IPS DF 6.9 (cell line): ENCODE results near the gene MACF1.

ENCODE experiments used
- DNase-seq: peaks from one replicate; pipeline ENCODE4 v3.0.0-alpha.2; 2013; ENCODE audit warnings: low read depth, low spot score
- H3K27ac ChIP-seq: one replicate; pipeline ENCODE4 v1.5.1; 2013; ENCODE audit warnings: low read length, control low read depth
- H3K27me3 ChIP-seq: 2 replicates; pipeline ENCODE4 v1.6.1; 2013; ENCODE audit warnings: mild to moderate bottlenecking, low read length; ENCODE audit not compliant: control insufficient read depth, insufficient read depth
- H3K36me3 ChIP-seq: 2 replicates; pipeline ENCODE4 v1.6.1; 2013; ENCODE audit warnings: low read length; ENCODE audit not compliant: control insufficient read depth, insufficient read depth
- H3K4me1 ChIP-seq: 2 replicates; pipeline ENCODE4 v1.6.1; 2013; ENCODE audit warnings: low read length; ENCODE audit not compliant: control insufficient read depth, insufficient read depth
- H3K4me3 ChIP-seq: 2 replicates; pipeline ENCODE4 v1.5.1; 2013; ENCODE audit warnings: mild to moderate bottlenecking, low read length
- H3K9me3 ChIP-seq: 2 replicates; pipeline ENCODE4 v1.6.1; 2013; ENCODE audit warnings: low read length, inconsistent platforms; ENCODE audit not compliant: control insufficient read depth, insufficient read depth
- WGBS: extraction: QIAGEN DNeasy Blood & Tissue Kit; methylation state at CpG from one replicate; pipeline ENCODE4 v1.1.7; 2013; ENCODE audit warnings: mixed read lengths, missing lambda C conversion rate; ENCODE audit not compliant: insufficient read length, insufficient coverage; 5-methylcytosine and 5-hydroxymethylcytosine counted together

MACF1 gene

GRCh38 chr1:39391691-39392679, 187.5 kb downstream of the MACF1 start:
- DNase-seq = no peak
- H3K36me3 ChIP-seq = peaks cover 10% of the 10 kb centered on the region; the same call in 1 of the 2 replicates
- no peak overlapping the region for H3K27ac ChIP-seq
- WGBS = no CpG with 5 or more reads among the region's 5 CpGs
- H3K27me3 ChIP-seq = no peaks in the 10 kb centered on the region
- peaks cover 3% of the 10 kb centered on the region for H3K4me1 ChIP-seq
- H3K4me3 ChIP-seq = no peak overlapping the region
- H3K9me3 ChIP-seq = no peaks in the 10 kb centered on the region

- Histone ChIP-seq H3K4me3 (no peak overlapping the region), H3K27ac (no peak overlapping the region)
- no CpG with 5 or more reads among the region's 4 CpGs for WGBS
Observed at GRCh38 chr1:39392851-39393573, 188.5 kb downstream of the MACF1 start.

GRCh38 chr1:39393645-39394044, 189.2 kb downstream of the MACF1 start:
- Histone ChIP-seq H3K4me1 (peaks cover 4% of the 10 kb centered on the region), H3K36me3 (peaks cover 2% of the 10 kb centered on the region; the same call in 1 of the 2 replicates), H3K27ac (no peak overlapping the region)

More at GRCh38 chr1:39392851-39393573, 188.5 kb downstream of the MACF1 start:
- Histone ChIP-seq H3K36me3 (peaks cover 5% of the 10 kb centered on the region; the same call in 1 of the 2 replicates), H3K9me3 (no peaks in the 10 kb centered on the region), H3K27me3 (no peaks in the 10 kb centered on the region), H3K4me1 (peaks cover 3% of the 10 kb centered on the region)
- DNase-seq = no peak

DNA sequence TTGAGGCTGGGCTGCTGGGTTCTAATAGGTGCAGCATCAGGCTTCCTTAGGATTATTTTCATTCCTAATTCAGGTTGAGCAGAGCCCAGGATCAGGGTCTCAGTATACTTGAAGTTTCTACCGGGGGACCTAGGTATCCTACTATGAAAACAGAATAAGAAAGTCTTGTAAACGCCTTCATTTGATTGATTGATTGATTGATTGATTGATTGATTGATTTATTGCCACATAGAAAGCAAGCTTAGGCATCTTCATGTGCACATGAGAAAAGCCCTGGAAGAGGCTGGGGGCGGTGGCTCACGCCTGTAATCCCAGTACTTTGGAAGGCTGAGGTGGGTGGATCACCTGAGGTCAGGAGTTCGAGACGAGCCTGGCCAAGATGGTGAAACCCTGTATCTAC, 189.6 kb downstream of the MACF1 start:
- Histone ChIP-seq H3K36me3 (peaks cover 2% of the 10 kb centered on the region; the same call in 1 of the 2 replicates), H3K4me3 (no peak overlapping the region), H3K27ac (no peak overlapping the region), H3K27me3 (no peaks in the 10 kb centered on the region), H3K9me3 (no peaks in the 10 kb centered on the region), H3K4me1 (peaks cover 4% of the 10 kb centered on the region)
- DNase-seq = no peak
- no CpG with 5 or more reads among the region's 6 CpGs for WGBS

More at GRCh38 chr1:39393645-39394044, 189.2 kb downstream of the MACF1 start:
- no peaks in the 10 kb centered on the region for H3K27me3 ChIP-seq
- no peak overlapping the region for H3K4me3 ChIP-seq
- H3K9me3 ChIP-seq = no peaks in the 10 kb centered on the region
- no CpG with 5 or more reads among the region's 11 CpGs for WGBS
- no peak for DNase-seq

- DNase-seq = no peak
- peaks cover 4% of the 10 kb centered on the region for H3K4me1 ChIP-seq
- H3K36me3 ChIP-seq = peaks cover 2% of the 10 kb centered on the region; the same call in 1 of the 2 replicates
- H3K27me3 ChIP-seq = no peaks in the 10 kb centered on the region
- H3K27ac ChIP-seq = no peak overlapping the region
- H3K4me3 ChIP-seq = no peak overlapping the region
- WGBS = no CpG with 5 or more reads among the region's 3 CpGs
- no peaks in the 10 kb centered on the region for H3K9me3 ChIP-seq
Observed at GRCh38 chr1:39394598-39394997, 190.1 kb downstream of the MACF1 start.

GRCh38 chr1:39395357-39395831, 190.9 kb downstream of the MACF1 start:
- H3K4me3 ChIP-seq = no peak overlapping the region
- no peaks in the 10 kb centered on the region for H3K36me3 ChIP-seq
- H3K9me3 ChIP-seq = no peaks in the 10 kb centered on the region
- H3K4me1 ChIP-seq = peaks cover 4% of the 10 kb centered on the region
- no CpG with 5 or more reads among the region's 1 CpG for WGBS
- H3K27me3 ChIP-seq = no peaks in the 10 kb centered on the region
- DNase-seq = no peak
- H3K27ac ChIP-seq = no peak overlapping the region

DNA sequence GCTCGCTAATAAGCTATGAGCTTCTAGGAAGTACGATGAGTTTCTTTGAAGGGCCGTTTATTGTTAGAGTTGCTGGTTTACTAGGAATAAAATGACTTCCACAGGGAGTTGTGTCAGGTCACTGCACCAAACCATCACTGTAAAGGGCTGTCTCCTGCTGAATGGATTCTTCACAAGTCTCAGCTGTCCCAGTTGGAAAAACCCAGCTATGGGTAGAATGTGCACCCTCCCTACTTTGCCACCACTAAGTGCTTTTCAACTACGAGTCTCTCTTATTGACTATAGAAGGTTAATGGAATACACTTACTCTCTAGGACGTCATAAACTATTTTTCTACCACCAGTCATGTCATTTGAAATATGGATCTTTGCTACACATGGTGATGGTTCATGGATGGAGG, 192.2 kb downstream of the MACF1 start:
- Histone ChIP-seq H3K9me3 (no peaks in the 10 kb centered on the region), H3K27me3 (no peaks in the 10 kb centered on the region), H3K4me3 (no peak overlapping the region), H3K36me3 (no peaks in the 10 kb centered on the region), H3K4me1 (peaks cover 4% of the 10 kb centered on the region), H3K27ac (no peak overlapping the region)
- DNase-seq = no peak
- no CpG with 5 or more reads among the region's 5 CpGs for WGBS

DNA sequence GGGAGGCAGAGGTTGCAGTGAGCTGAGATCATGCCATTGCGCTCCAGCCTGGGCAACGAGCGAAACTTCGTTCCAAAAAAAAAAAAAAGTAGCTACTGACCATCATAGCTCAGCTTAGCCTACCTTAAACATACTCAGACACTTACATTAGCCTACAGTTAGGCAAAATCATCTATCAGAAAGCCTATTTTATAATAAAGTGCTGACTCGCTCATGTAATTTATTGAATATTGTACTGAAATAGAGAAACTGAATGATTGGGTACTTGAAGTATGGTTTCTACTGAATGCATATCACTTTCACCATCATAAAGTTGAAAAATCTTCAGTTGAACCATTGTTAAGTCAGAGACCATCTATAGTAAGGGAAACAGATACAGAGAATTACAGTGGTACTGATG, 193.0 kb downstream of the MACF1 start:
- Histone ChIP-seq H3K36me3 (no peaks in the 10 kb centered on the region), H3K4me1 (0 out of 2 replicates have a peak, but pooled peaks cover 2% of the 10 kb centered on the region), H3K27me3 (no peaks in the 10 kb centered on the region), H3K9me3 (no peaks in the 10 kb centered on the region), H3K4me3 (no peak overlapping the region), H3K27ac (no peak overlapping the region)
- WGBS = no CpG with 5 or more reads among the region's 5 CpGs
- DNase-seq = no peak

- H3K9me3 ChIP-seq = no peaks in the 10 kb centered on the region
- no peak overlapping the region for H3K27ac ChIP-seq
- no peaks in the 10 kb centered on the region for H3K27me3 ChIP-seq
- H3K4me1 ChIP-seq = 0 out of 2 replicates have a peak, but pooled peaks cover 2% of the 10 kb centered on the region
- WGBS = no CpG with 5 or more reads among the region's 6 CpGs
- H3K36me3 ChIP-seq = no peaks in the 10 kb centered on the region
- no peak for DNase-seq
- H3K4me3 ChIP-seq = no peak overlapping the region
Observed at GRCh38 chr1:39398278-39399021, 194.0 kb downstream of the MACF1 start.

- WGBS = no CpG with 5 or more reads among the region's 2 CpGs
- no peaks in the 10 kb centered on the region for H3K36me3 ChIP-seq
- H3K4me3 ChIP-seq = no peak overlapping the region
- H3K4me1 ChIP-seq = 0 out of 2 replicates have a peak, but pooled peaks cover 2% of the 10 kb centered on the region
- H3K27me3 ChIP-seq = no peaks in the 10 kb centered on the region
- H3K9me3 ChIP-seq = no peaks in the 10 kb centered on the region
- H3K27ac ChIP-seq = no peak overlapping the region
- no peak for DNase-seq
Observed at GRCh38 chr1:39401106-39401505, 196.6 kb downstream of the MACF1 start.
